Psoas muscle (tissue), 8 donors: ENCODE results near the gene PRSS2. TPM values are rescaled to one million over a fixed set of nuclear protein-coding genes. Genes with fewer than 3 reads are reported as not detected.

Experiments used
- ATAC-seq, 4 donors: fragments of 200-7000 bp; cut with Tn5 transposase; one replicate each; pipeline ENCODE4 v1.9.1; 2020; ENCODE audit warnings: moderate library complexity in 3 of 4, mild to moderate bottlenecking in 2 of 4
- DNase-seq, 2 donors: peaks; one replicate each; pipeline ENCODE4 v3.0.0-alpha.2; 2020
- H3K27ac ChIP-seq: fragments of 200-600 bp; one replicate; pipeline ENCODE4 v1.8.0; 2022
- H3K27me3 ChIP-seq, 3 donors: fragments of 200-600 bp in 1 of 3; one replicate each; pipeline versions ENCODE4 v1.6.1 to v1.8.0; 2013 to 2022; ENCODE audit warnings: low read length in 2 of 3, mild to moderate bottlenecking in 2 of 3, moderate library complexity in 1 of 3; ENCODE audit not compliant: insufficient read depth in 3 of 3
- H3K36me3 ChIP-seq, 2 donors: fragments of 200-600 bp in 1 of 2; one replicate each; pipeline versions ENCODE4 v1.6.1 to v1.8.0; 2013 to 2022; ENCODE audit warnings: low read depth in 1 of 2, mild to moderate bottlenecking in 1 of 2, moderate library complexity in 1 of 2; ENCODE audit not compliant: insufficient read depth in 1 of 2
- H3K4me1 ChIP-seq: fragments of 200-600 bp; one replicate; pipeline ENCODE4 v1.8.0; 2022
- H3K4me3 ChIP-seq: fragments of 200-600 bp; one replicate; pipeline ENCODE4 v1.8.0; 2022; ENCODE audit warnings: mild to moderate bottlenecking
- H3K9me3 ChIP-seq: fragments of 200-600 bp; one replicate; pipeline ENCODE4 v1.8.0; 2022
- WGBS, 3 donors: extraction: QIAGEN DNeasy Blood & Tissue Kit; methylation state at CpG; one replicate each; pipeline versions ENCODE4 v1.1.6 to v1.1.7; 2013; 5-methylcytosine and 5-hydroxymethylcytosine counted together
- intact Hi-C, 2 donors: fragments of 100-400 bp; cut with DNase I; formaldehyde crosslinking; loops; one replicate each; pipeline versions ENCODE4 v1.11.0 to v1.14.2; 2022
- polyA plus RNA-seq, 3 donors: library from polyadenylated mRNA; stranded (reverse); fragments of 200-250 nt; gene quantifications; one replicate each; pipeline ENCODE4 v1.2.3, GENCODE V29; 2013
- total RNA-seq, 4 donors: library from RNA; stranded (reverse); fragmentation: NEBNext Ultra II Directional in 2 of 4; extraction: Animal tissue kit (Norgen Biotek cat#: 25700) in 2 of 4; gene quantifications; one replicate each; pipeline versions ENCODE4 v1.2.1 to v1.2.4, GENCODE V29; 2021 to 2023
- TF ChIP-seq, protein P1 (sequence below): fragments of 200-600 bp; IDR thresholded peaks from one replicate; pipeline ENCODE4 v1.8.0; 2022; ENCODE audit warnings: antibody characterized with exemption
- donor health status: healthy with polysubstance abuse.
- donor health status: DM: no; HTN: no; CAD: no; lungs with moderate emphysema.
- donor health status: Bipolar disorder and iron deficiency.
- donor health status: healthy.
- donor health status: DM: yes; HTN: yes; CAD: no.
- donor health status: DM: no; HTN: no; CAD: no.
- donor health status: DM: no; HTN: no; CAD: no.
- donor health status: DM: yes; HTN: yes; CAD: no.

PRSS2 gene
- total and polyA plus RNA-seq, 7 donors, result 0.04 to 6.2 (median 1.7) TPM; not detected in 2

GRCh38 chr7:142792593-142792992 lies 21.8 kb downstream of the PRSS2 start:
- WGBS, 3 donors, result 88 to 92% (median 89%) methylated on average over 2 of the region's 2 CpGs
- peaks cover 5% of the 10 kb centered on the region for H3K4me1 ChIP-seq
- TF ChIP-seq, protein P1, sequence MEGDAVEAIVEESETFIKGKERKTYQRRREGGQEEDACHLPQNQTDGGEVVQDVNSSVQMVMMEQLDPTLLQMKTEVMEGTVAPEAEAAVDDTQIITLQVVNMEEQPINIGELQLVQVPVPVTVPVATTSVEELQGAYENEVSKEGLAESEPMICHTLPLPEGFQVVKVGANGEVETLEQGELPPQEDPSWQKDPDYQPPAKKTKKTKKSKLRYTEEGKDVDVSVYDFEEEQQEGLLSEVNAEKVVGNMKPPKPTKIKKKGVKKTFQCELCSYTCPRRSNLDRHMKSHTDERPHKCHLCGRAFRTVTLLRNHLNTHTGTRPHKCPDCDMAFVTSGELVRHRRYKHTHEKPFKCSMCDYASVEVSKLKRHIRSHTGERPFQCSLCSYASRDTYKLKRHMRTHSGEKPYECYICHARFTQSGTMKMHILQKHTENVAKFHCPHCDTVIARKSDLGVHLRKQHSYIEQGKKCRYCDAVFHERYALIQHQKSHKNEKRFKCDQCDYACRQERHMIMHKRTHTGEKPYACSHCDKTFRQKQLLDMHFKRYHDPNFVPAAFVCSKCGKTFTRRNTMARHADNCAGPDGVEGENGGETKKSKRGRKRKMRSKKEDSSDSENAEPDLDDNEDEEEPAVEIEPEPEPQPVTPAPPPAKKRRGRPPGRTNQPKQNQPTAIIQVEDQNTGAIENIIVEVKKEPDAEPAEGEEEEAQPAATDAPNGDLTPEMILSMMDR, result no peak
- peaks cover 0 to 25% (median 8%) of the 10 kb centered on the region in 3 donors for H3K27me3 ChIP-seq
- intact Hi-C loops, result loop anchor here in 1 of 2 donors (5.0 kb wide), 1 partner anchor 615 kb away; the partner anchor contains the start of gene EPHA1
- DNase-seq, result no peak
- no peaks in the 10 kb centered on the region for H3K9me3 ChIP-seq
- ATAC-seq, result no peak
- no peaks in the 10 kb centered on the region for H3K36me3 ChIP-seq
- no peak overlapping the region for H3K4me3 ChIP-seq
- no peak overlapping the region for H3K27ac ChIP-seq

DNA sequence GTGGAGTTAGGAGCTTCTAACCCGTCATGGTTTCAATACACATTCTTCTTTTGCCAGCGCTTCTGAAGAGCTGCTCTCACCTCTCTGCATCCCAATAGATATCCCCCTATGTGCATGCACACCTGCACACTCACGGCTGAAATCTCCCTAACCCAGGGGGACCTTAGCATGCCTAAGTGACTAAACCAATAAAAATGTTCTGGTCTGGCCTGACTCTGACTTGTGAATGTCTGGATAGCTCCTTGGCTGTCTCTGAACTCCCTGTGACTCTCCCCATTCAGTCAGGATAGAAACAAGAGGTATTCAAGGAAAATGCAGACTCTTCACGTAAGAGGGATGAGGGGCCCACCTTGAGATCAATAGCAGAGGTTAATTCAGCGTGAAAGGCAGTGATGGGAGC lies 22.4 kb downstream of the PRSS2 start:
- peaks cover 5% of the 10 kb centered on the region for H3K4me1 ChIP-seq
- TF ChIP-seq, protein P1, result no peak
- no peaks in the 10 kb centered on the region for H3K9me3 ChIP-seq
- ATAC-seq (no peak), DNase-seq (no peak)
- 69 to 71% (median 70%) methylated on average over 5 of the region's 5 CpGs for WGBS, 3 donors
- no peak overlapping the region for H3K27ac ChIP-seq
- H3K27me3 ChIP-seq, result peaks cover 0 to 31% (median 8%) of the 10 kb centered on the region in 3 donors
- H3K4me3 ChIP-seq, result no peak overlapping the region
- no peaks in the 10 kb centered on the region for H3K36me3 ChIP-seq
- intact Hi-C loops, result loop anchor here in 1 of 2 donors (5.0 kb wide), 1 partner anchor 614 kb away; the partner anchor contains the start of gene EPHA1

DNA sequence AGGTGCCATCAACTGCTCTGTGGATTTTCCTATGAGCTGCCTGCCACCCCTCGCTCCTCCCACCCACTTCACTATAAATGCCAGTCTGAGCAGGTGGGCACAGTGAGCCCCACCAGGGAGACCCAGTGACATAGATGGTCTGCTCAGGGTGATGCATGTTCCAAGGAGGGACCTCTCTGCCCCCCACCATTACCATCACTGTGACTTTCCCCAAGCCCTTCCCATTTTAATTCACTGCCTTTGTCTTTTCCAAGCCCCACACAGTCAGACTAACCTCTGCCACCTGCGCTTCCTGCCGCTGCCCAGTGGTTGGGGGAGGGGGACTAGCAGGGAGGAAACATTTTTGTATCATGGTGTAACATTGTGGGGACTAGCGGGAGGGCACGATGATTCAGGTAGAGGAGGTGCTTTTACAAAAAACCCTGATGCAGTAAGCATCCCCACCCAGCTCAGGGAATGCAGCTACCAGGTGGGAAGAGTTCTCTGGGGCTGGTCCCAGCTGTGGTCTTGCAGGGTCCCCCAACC lies 24.6 kb downstream of the PRSS2 start:
- TF ChIP-seq, protein P1, result no peak

GRCh38 chr7:142796001-142796500 lies 25.3 kb downstream of the PRSS2 start:
- H3K4me3 ChIP-seq, result no peak overlapping the region
- intact Hi-C loops, result loop anchor here in 1 of 2 donors (5.0 kb wide), 1 partner anchor 174 kb away; no protein-coding TSS in a partner anchor
- H3K27ac ChIP-seq, result no peak overlapping the region
- DNase-seq (no peak), ATAC-seq (peak in 1 of 4 donors; percentile 10)
- H3K4me1 ChIP-seq, result peaks cover 5% of the 10 kb centered on the region
- TF ChIP-seq, protein P1, result no peak
- WGBS, 3 donors, result 23 to 47% (median 40%) methylated on average over 9 of the region's 9 CpGs
- no peaks in the 10 kb centered on the region for H3K9me3 ChIP-seq
- no peaks in the 10 kb centered on the region for H3K36me3 ChIP-seq
- peaks cover 2 to 43% (median 8%) of the 10 kb centered on the region in 3 donors for H3K27me3 ChIP-seq

More for the DNA sequence above, 24.6 kb downstream of the PRSS2 start:
- Histone ChIP-seq H3K36me3 (no peaks in the 10 kb centered on the region), H3K4me3 (no peak overlapping the region), H3K27ac (no peak overlapping the region), H3K4me1 (peaks cover 5% of the 10 kb centered on the region), H3K9me3 (no peaks in the 10 kb centered on the region), H3K27me3 (peaks cover 2 to 43% (median 8%) of the 10 kb centered on the region in 3 donors)
- no peak for ATAC-seq
- 42 to 59% (median 59%) methylated on average over 5 of the region's 5 CpGs for WGBS, 3 donors
- intact Hi-C loops, result loop anchor here in 1 of 2 donors (5.0 kb wide), 1 partner anchor 173 kb away; no protein-coding TSS in a partner anchor
- DNase-seq, result no peak
